HL-60 (cell line): ENCODE results near the gene HEATR1.

Experiments
- DNase-seq, 2 experiments: peaks; one replicate each; pipeline ENCODE4 v3.0.0-alpha.2; 2010 to 2020; ENCODE audit warnings: low read depth in 1 of 2, low spot score in 1 of 2
- H3K27ac ChIP-seq: fragments of 250-450 bp; sonication (Bioruptor Pico); replicated peaks from 2 replicates; pipeline ENCODE4 v1.5.1; 2020; ENCODE audit warnings: mild to moderate bottlenecking, moderate library complexity
- H3K27me3 ChIP-seq: fragments of 250-450 bp; sonication (Bioruptor Pico); 2 replicates; pipeline ENCODE4 v1.5.1; 2021; ENCODE audit warnings: mild to moderate bottlenecking, moderate library complexity; ENCODE audit not compliant: insufficient read depth, poor library complexity, severe bottlenecking
- H3K4me3 ChIP-seq: replicated peaks from 2 replicates; pipeline ENCODE4 v1.5.1; 2011; ENCODE audit warnings: mild to moderate bottlenecking, control low read depth, low read length; ENCODE audit not compliant: insufficient read depth
- GABPA ChIP-seq: IDR thresholded peaks from 2 replicates; pipeline ENCODE4 v1.6.1; 2012; ENCODE audit warnings: low read depth
- POLR2AphosphoS5 ChIP-seq: IDR thresholded peaks from 2 replicates; pipeline ENCODE4 v1.6.1; 2012; ENCODE audit warnings: low read depth
- SPI1 ChIP-seq: IDR thresholded peaks from 2 replicates; pipeline ENCODE4 v1.6.1; 2012; ENCODE audit warnings: low read depth, mild to moderate bottlenecking, borderline replicate concordance
- TF ChIP-seq, protein P1 (sequence below): IDR thresholded peaks from 2 replicates; pipeline ENCODE4 v1.6.1; 2012; ENCODE audit warnings: low read depth; ENCODE audit not compliant: insufficient replicate concordance
- TF ChIP-seq, protein P2 (sequence below): IDR thresholded peaks from one replicate; pipeline ENCODE4 v1.5.1; 2011; ENCODE audit warnings: low read length, control low read depth, inconsistent platforms; ENCODE audit not compliant: insufficient read depth

The HEATR1 gene

DNA sequence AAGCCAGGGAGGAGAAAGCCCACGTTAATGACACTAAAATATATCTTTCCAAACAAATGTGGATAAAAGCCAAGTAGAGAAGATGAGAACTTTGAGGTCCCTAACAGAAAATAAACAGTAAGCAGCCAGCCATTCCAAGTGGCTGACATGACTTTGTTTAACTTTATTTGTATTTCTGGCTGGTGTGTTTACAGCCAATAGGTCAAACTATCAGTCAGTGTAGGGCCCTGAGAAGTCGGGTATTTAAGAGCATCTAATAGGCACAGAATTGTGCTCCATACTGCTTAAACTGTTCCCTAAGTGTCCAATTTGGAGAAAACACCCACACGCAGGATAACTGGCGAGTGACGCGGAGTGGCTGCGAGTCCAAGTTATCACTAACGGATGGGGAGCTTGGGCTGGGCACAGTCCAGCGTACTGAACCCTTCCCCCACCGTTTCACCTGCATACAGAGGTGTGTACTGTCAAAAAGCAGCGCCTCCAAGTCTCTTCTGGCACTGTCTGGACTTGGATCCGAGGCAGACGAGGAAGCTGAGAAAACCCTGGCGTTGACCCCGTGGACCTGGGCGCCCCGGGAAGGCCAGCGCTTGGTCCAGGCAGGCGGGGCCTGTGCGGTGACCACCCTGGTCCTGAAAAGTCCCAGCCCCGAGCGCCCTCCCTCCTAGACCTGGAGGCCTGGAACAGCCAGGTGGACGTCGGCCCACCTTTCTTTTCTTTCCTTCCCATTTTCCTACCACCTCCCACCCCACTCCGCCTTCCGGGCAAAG lies 81.2 kb downstream of the HEATR1 start:
- no peaks in the 10 kb centered on the region for H3K27me3 ChIP-seq
- peak overlapping the region; percentile 73 for H3K27ac ChIP-seq
- peak overlapping the region; percentile 100 for H3K4me3 ChIP-seq
- no peak for DNase-seq
- TF ChIP-seq SPI1 (no peak), POLR2AphosphoS5 (no peak)
- TF ChIP-seq, protein P1, sequence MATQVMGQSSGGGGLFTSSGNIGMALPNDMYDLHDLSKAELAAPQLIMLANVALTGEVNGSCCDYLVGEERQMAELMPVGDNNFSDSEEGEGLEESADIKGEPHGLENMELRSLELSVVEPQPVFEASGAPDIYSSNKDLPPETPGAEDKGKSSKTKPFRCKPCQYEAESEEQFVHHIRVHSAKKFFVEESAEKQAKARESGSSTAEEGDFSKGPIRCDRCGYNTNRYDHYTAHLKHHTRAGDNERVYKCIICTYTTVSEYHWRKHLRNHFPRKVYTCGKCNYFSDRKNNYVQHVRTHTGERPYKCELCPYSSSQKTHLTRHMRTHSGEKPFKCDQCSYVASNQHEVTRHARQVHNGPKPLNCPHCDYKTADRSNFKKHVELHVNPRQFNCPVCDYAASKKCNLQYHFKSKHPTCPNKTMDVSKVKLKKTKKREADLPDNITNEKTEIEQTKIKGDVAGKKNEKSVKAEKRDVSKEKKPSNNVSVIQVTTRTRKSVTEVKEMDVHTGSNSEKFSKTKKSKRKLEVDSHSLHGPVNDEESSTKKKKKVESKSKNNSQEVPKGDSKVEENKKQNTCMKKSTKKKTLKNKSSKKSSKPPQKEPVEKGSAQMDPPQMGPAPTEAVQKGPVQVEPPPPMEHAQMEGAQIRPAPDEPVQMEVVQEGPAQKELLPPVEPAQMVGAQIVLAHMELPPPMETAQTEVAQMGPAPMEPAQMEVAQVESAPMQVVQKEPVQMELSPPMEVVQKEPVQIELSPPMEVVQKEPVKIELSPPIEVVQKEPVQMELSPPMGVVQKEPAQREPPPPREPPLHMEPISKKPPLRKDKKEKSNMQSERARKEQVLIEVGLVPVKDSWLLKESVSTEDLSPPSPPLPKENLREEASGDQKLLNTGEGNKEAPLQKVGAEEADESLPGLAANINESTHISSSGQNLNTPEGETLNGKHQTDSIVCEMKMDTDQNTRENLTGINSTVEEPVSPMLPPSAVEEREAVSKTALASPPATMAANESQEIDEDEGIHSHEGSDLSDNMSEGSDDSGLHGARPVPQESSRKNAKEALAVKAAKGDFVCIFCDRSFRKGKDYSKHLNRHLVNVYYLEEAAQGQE, result no peak
- TF ChIP-seq, protein P2, sequence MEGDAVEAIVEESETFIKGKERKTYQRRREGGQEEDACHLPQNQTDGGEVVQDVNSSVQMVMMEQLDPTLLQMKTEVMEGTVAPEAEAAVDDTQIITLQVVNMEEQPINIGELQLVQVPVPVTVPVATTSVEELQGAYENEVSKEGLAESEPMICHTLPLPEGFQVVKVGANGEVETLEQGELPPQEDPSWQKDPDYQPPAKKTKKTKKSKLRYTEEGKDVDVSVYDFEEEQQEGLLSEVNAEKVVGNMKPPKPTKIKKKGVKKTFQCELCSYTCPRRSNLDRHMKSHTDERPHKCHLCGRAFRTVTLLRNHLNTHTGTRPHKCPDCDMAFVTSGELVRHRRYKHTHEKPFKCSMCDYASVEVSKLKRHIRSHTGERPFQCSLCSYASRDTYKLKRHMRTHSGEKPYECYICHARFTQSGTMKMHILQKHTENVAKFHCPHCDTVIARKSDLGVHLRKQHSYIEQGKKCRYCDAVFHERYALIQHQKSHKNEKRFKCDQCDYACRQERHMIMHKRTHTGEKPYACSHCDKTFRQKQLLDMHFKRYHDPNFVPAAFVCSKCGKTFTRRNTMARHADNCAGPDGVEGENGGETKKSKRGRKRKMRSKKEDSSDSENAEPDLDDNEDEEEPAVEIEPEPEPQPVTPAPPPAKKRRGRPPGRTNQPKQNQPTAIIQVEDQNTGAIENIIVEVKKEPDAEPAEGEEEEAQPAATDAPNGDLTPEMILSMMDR, result no peak

DNA sequence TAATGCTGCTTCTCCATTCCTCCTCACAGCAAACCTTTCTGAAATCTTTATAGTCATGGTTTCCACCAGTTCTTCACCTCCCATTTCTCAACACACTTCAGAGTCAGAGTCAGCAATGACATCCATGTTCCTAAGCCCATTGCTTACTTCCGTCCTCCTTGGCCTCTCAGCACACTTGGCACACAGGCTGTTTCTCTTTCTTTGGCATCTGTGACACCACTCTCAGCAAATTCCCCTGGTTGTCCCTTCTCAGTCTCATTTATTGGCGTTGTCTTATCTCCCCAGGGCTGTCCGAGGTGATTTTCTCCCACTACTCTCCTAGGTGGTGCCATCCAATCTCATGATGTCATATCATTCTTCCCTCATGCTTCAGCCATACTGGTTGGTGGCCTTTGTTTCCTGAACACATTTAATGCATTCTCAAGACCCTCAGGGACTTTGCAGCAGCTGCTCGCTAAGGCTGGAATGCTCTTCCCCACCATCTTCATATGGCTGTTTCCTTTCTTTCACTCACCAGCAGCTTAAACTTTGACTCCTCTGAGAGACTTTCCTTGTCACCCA lies 83.8 kb downstream of the HEATR1 start:
- DNase-seq, result no peak
- Histone ChIP-seq H3K4me3 (no peak overlapping the region), H3K27me3 (no peaks in the 10 kb centered on the region), H3K27ac (no peak overlapping the region)
- TF ChIP-seq, protein P2, result no peak
- TF ChIP-seq SPI1, result no peak
- no peak for TF ChIP-seq GABPA
- no peak for TF ChIP-seq POLR2AphosphoS5
- TF ChIP-seq, protein P1, result no peak

DNA sequence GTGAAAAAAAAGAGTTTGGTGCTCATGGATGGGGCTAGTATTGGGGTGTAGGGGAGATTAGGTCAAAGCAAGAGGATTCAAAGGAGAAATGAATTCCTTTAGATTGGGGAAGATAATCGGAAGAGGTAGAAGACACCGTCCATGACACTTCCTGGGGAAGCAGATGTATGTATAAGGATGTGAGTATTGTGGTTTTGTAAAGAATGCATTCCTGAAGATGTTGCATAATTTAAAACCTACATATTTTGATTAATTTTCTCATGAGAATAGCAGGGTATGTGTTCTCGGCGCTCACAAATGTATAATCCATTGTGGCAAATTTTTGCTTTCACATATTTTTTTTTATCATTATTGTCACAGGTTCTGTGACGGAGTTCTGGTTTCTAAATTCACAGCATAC lies 86.0 kb downstream of the HEATR1 start:
- Histone ChIP-seq H3K27ac (no peak overlapping the region), H3K4me3 (no peak overlapping the region), H3K27me3 (no peaks in the 10 kb centered on the region)
- TF ChIP-seq GABPA (no peak), POLR2AphosphoS5 (no peak)
- TF ChIP-seq, protein P2, result no peak
- TF ChIP-seq, protein P1, result no peak
- DNase-seq, result no peak
